ENCODE measurements around the gene PET117. TPM values are rescaled to one million over a fixed set of nuclear protein-coding genes. Genes with fewer than 3 reads are reported as not detected.
"Not testable (repeated sequence)": the region's sequence is repeated elsewhere in the genome, so short reads cannot be mapped to it uniquely, and the experiment has no call there.

Gene PET117
- total RNA-seq, 4 donors from 2014 or later, result 5.1 to 17.4 (median 11.0) TPM

- no peak for DNase-seq (ENCODE audit: low spot score in 2 of 2)
- Histone ChIP-seq H3K4me1 (no peaks in the 10 kb centered on the region), H3K27me3 (no peaks in the 10 kb centered on the region), H3K4me3 (no peak overlapping the region), H3K27ac (no peak overlapping the region), H3K9me3 (no peaks in the 10 kb centered on the region), H3K36me3 (no peaks in the 10 kb centered on the region)
- no peak for TF ChIP-seq POLR2A (IDR thresholded peaks at IDR 0.05)
- no peak for TF ChIP-seq EP300 (IDR thresholded peaks at IDR 0.05)
- TF ChIP-seq CTCF (IDR thresholded peaks at IDR 0.05), result no peak
- WGBS, 2 donors, result 80 to 92% methylated on average over 8 of the region's 8 CpGs
Measured at GRCh38 chr20:18092890-18093289, 44.8 kb upstream of the PET117 start.

GRCh38 chr20:18093388-18093787 is 44.3 kb upstream of the PET117 start:
- Histone ChIP-seq H3K27ac (no peak overlapping the region), H3K27me3 (no peaks in the 10 kb centered on the region), H3K4me1 (no peaks in the 10 kb centered on the region), H3K9me3 (no peaks in the 10 kb centered on the region), H3K36me3 (no peaks in the 10 kb centered on the region), H3K4me3 (no peak overlapping the region)
- no peak for TF ChIP-seq CTCF (IDR thresholded peaks at IDR 0.05)
- TF ChIP-seq EP300 (IDR thresholded peaks at IDR 0.05), result no peak
- WGBS, 2 donors, result 74 to 78% methylated on average over 10 of the region's 10 CpGs
- DNase-seq (ENCODE audit: low spot score in 2 of 2), result no peak

GRCh38 chr20:18094191-18094590 is 43.5 kb upstream of the PET117 start:
- TF ChIP-seq CTCF (IDR thresholded peaks at IDR 0.05) (no peak), POLR2A (IDR thresholded peaks at IDR 0.05) (no peak), EP300 (IDR thresholded peaks at IDR 0.05) (no peak)
- WGBS, 2 donors, result 73 to 74% methylated on average over 5 of the region's 5 CpGs

GRCh38 chr20:18100569-18100968 is 37.1 kb upstream of the PET117 start:
- not testable (repeated sequence) for H3K36me3 ChIP-seq; DNase-seq (ENCODE audit: low spot score in 2 of 2); H3K27me3 ChIP-seq; H3K9me3 ChIP-seq; H3K27ac ChIP-seq; H3K4me1 ChIP-seq; H3K4me3 ChIP-seq
- 95 to 97% methylated on average over 11 of the region's 11 CpGs for WGBS, 2 donors

More at GRCh38 chr20:18094191-18094590, 43.5 kb upstream of the PET117 start:
- no peak overlapping the region for H3K4me3 ChIP-seq
- no peaks in the 10 kb centered on the region for H3K36me3 ChIP-seq
- H3K4me1 ChIP-seq, result no peaks in the 10 kb centered on the region
- no peak overlapping the region for H3K27ac ChIP-seq
- no peaks in the 10 kb centered on the region for H3K9me3 ChIP-seq
- DNase-seq (ENCODE audit: low spot score in 2 of 2), result no peak
- no peaks in the 10 kb centered on the region for H3K27me3 ChIP-seq

GRCh38 chr20:18101125-18101810 is 36.4 kb upstream of the PET117 start:
- WGBS, 2 donors, result 29 to 35% methylated on average over 7 of the region's 7 CpGs
- Histone ChIP-seq H3K27me3 (peaks cover 0 to 4% of the 10 kb centered on the region in 2 donors), H3K9me3 (no peaks in the 10 kb centered on the region), H3K27ac (no peak overlapping the region), H3K4me1 (no peaks in the 10 kb centered on the region), H3K4me3 (no peak overlapping the region), H3K36me3 (no peaks in the 10 kb centered on the region)
- no peak for DNase-seq (ENCODE audit: low spot score in 2 of 2)
- TF ChIP-seq EP300 (IDR thresholded peaks at IDR 0.05) (no peak), CTCF (IDR thresholded peaks at IDR 0.05) (no peak), POLR2A (IDR thresholded peaks at IDR 0.05) (no peak)
